GM23248 (cell line): ENCODE data around the gene CNN3. TPM values are rescaled to one million over a fixed set of nuclear protein-coding genes. Genes with fewer than 3 reads are reported as not detected.

Experiments used
- DNase-seq: peaks from one replicate; pipeline ENCODE4 v3.0.0-alpha.2; 2015
- H2AFZ ChIP-seq: fragments of 200-600 bp; sonication (generic); 2 replicates; pipeline ENCODE4 v1.6.1; 2016; ENCODE audit warnings: antibody characterized with exemption
- H3F3A ChIP-seq: fragments of 200-600 bp; sonication (generic); 2 replicates; pipeline ENCODE4 v1.6.1; 2016; ENCODE audit warnings: mild to moderate bottlenecking, antibody characterized with exemption, mixed run types; ENCODE audit not compliant: insufficient read depth
- H3K27ac ChIP-seq: fragments of 200-600 bp; sonication (generic); 2 replicates; pipeline ENCODE4 v1.5.1; 2016; ENCODE audit warnings: mild to moderate bottlenecking
- H3K27me3 ChIP-seq: fragments of 200-600 bp; sonication (generic); replicated peaks from 2 replicates; pipeline ENCODE4 v1.6.1; 2016; ENCODE audit warnings: mild to moderate bottlenecking; ENCODE audit not compliant: insufficient read depth
- H3K36me3 ChIP-seq: fragments of 200-600 bp; sonication (generic); 2 replicates; pipeline ENCODE4 v1.6.1; 2016; ENCODE audit warnings: low read depth, mild to moderate bottlenecking
- H3K4me1 ChIP-seq: fragments of 200-600 bp; sonication (generic); 2 replicates; pipeline ENCODE4 v1.6.1; 2016; ENCODE audit warnings: mild to moderate bottlenecking; ENCODE audit not compliant: insufficient read depth
- H3K4me2 ChIP-seq: fragments of 200-600 bp; sonication (generic); one replicate; pipeline ENCODE4 v1.6.1; 2016; ENCODE audit warnings: mild to moderate bottlenecking; ENCODE audit not compliant: unreplicated experiment
- H3K4me3 ChIP-seq: fragments of 200-600 bp; sonication (generic); 2 replicates; pipeline ENCODE4 v1.5.1; 2016; ENCODE audit warnings: mild to moderate bottlenecking
- H3K79me2 ChIP-seq: fragments of 200-600 bp; sonication (generic); 2 replicates; pipeline ENCODE4 v1.6.1; 2016; ENCODE audit warnings: mild to moderate bottlenecking; ENCODE audit not compliant: insufficient read depth
- H3K9ac ChIP-seq: fragments of 200-600 bp; sonication (generic); 2 replicates; pipeline ENCODE4 v1.6.1; 2016; ENCODE audit warnings: mild to moderate bottlenecking
- H3K9me2 ChIP-seq: fragments of 200-600 bp; sonication (generic); 2 replicates; pipeline ENCODE4 v1.6.1; 2016; ENCODE audit warnings: mixed run types, mild to moderate bottlenecking, moderate library complexity; ENCODE audit not compliant: insufficient read depth
- H3K9me3 ChIP-seq: fragments of 200-600 bp; sonication (generic); one replicate; pipeline ENCODE4 v1.6.1; 2017; ENCODE audit warnings: low read depth
- H4K20me1 ChIP-seq: fragments of 200-600 bp; sonication (generic); 2 replicates; pipeline ENCODE4 v1.6.0; 2016; ENCODE audit not compliant: insufficient read depth
- EZH2 ChIP-seq: fragments of 200-600 bp; sonication (generic); IDR thresholded peaks from 2 replicates; pipeline ENCODE4 v1.6.1; 2018; ENCODE audit warnings: antibody characterized with exemption, mild to moderate bottlenecking; ENCODE audit not compliant: insufficient read depth, poor library complexity, severe bottlenecking
- EZH2phosphoT487 ChIP-seq: fragments of 200-600 bp; sonication (generic); IDR thresholded peaks from 2 replicates; pipeline ENCODE4 v1.6.1; 2018; ENCODE audit warnings: antibody characterized with exemption, moderate library complexity, mild to moderate bottlenecking, low read depth; ENCODE audit not compliant: insufficient read depth
- WGBS, 2 experiments: methylation state at CpG; one replicate each; pipeline ENCODE4 v1.1.6; 2015 to 2017; ENCODE audit warnings: low lambda C conversion rate in 2 of 2, low coverage in 1 of 2; ENCODE audit errors: missing lambda C conversion rate in 2 of 2; 5-methylcytosine and 5-hydroxymethylcytosine counted together
- in situ Hi-C: fragments of 300-500 bp; cut with MboI; formaldehyde crosslinking; loops from 2 replicates; pipeline ENCODE4 v1.15.0; 2020
- polyA plus RNA-seq: library from polyadenylated mRNA; unstranded; fragments of >200 nt; fragmentation: Nextera tagmentation; extraction: Ambion mirVana; gene quantifications from 2 replicates; pipeline ENCODE4 v1.2.1, GENCODE V29; 2016
- total RNA-seq: library from RNA; depleted of rRNA; stranded (reverse); fragments of >200 nt; shearing (Covaris generic); gene quantifications from 2 replicates; pipeline ENCODE4 v1.2.3, GENCODE V29; 2014

CNN3 gene
- total and polyA plus RNA-seq, 2 experiments from 2014 or later: 213 to 359 TPM

DNA sequence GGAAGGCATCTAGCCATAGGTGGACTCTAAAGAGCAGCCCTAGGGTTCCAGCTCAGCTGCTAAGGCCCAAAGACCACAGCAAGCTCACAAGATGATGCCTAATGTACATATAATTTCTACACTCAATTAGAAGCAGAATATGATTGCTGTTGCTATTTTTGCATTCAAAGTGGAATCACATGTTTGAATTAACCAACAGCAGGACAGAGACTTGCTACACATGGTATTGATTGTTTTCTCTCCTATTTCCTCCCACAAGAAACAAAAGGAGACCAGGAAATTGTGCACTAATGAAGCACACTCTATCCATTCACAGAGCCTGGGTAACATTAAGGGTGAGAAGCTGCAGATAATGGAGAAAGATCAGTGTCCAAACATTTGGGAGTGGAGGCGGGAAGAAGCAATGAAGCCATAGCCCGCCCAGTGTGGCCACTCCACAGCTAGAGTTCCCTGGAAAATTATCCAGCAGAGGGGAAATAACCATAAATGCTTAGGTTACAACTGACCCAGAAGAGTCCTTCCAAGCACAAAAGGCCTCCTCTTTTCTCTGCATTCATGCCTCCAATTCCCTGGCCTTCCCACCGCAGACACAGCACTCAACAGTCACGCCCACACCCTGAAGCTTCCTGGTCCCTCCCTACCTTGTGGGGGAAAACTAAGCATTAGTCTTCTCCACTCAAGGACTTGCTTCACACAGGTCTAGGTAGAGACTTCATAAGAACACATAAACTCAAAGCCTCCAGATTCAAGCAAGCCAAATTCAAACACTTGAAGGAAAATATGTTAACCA is 7.5 kb downstream of the CNN3 start:
- H3K4me2 ChIP-seq: peak overlapping the region; percentile 29
- no peaks in the 10 kb centered on the region for H3K36me3 ChIP-seq
- no peaks in the 10 kb centered on the region for H3K9me3 ChIP-seq
- TF ChIP-seq EZH2 (no peak), EZH2phosphoT487 (no peak)
- WGBS, 2 experiments: 20 to 27% methylated on average over 4 of the region's 4 CpGs
- H4K20me1 ChIP-seq: peaks cover 4% of the 10 kb centered on the region
- no peaks in the 10 kb centered on the region for H3K27me3 ChIP-seq
- H3K27ac ChIP-seq: peak overlapping the region; percentile 25
- H3K9ac ChIP-seq: 0 out of 2 replicates have a peak overlapping the region, but pooled peaks have one; percentile 0
- peaks cover 55% of the 10 kb centered on the region for H3F3A ChIP-seq
- H3K9me2 ChIP-seq: no peaks in the 10 kb centered on the region
- H3K79me2 ChIP-seq: peaks cover 100% of the 10 kb centered on the region
- peaks cover 63% of the 10 kb centered on the region for H3K4me1 ChIP-seq
- 0 out of 2 replicates have a peak overlapping the region, but pooled peaks have one; percentile 8 for H3K4me3 ChIP-seq
- in situ Hi-C loops: loop anchor here (5.0 kb wide), 1 partner anchor 57 kb away; no protein-coding TSS in a partner anchor
- no peak overlapping the region for H2AFZ ChIP-seq
- peak; percentile 51 for DNase-seq

GRCh38 chr1:94917251-94917650 is 9.7 kb downstream of the CNN3 start:
- Histone ChIP-seq H3K79me2 (peaks cover 100% of the 10 kb centered on the region), H3K4me2 (no peak overlapping the region), H3K4me1 (peaks cover 58% of the 10 kb centered on the region), H3K9ac (no peak overlapping the region), H3K9me3 (no peaks in the 10 kb centered on the region), H3K36me3 (no peaks in the 10 kb centered on the region), H3K27ac (no peak overlapping the region), H3K4me3 (no peak overlapping the region), H2AFZ (no peak overlapping the region), H4K20me1 (peaks cover 9% of the 10 kb centered on the region), H3K27me3 (no peaks in the 10 kb centered on the region), H3K9me2 (no peaks in the 10 kb centered on the region), H3F3A (peaks cover 43% of the 10 kb centered on the region; the same call in 1 of the 2 replicates)
- in situ Hi-C loops: no loop called here
- TF ChIP-seq EZH2 (no peak), EZH2phosphoT487 (no peak)
- WGBS, 2 experiments: 81% methylated on average over 6 of the region's 6 CpGs
- peak; percentile 47 for DNase-seq

DNA sequence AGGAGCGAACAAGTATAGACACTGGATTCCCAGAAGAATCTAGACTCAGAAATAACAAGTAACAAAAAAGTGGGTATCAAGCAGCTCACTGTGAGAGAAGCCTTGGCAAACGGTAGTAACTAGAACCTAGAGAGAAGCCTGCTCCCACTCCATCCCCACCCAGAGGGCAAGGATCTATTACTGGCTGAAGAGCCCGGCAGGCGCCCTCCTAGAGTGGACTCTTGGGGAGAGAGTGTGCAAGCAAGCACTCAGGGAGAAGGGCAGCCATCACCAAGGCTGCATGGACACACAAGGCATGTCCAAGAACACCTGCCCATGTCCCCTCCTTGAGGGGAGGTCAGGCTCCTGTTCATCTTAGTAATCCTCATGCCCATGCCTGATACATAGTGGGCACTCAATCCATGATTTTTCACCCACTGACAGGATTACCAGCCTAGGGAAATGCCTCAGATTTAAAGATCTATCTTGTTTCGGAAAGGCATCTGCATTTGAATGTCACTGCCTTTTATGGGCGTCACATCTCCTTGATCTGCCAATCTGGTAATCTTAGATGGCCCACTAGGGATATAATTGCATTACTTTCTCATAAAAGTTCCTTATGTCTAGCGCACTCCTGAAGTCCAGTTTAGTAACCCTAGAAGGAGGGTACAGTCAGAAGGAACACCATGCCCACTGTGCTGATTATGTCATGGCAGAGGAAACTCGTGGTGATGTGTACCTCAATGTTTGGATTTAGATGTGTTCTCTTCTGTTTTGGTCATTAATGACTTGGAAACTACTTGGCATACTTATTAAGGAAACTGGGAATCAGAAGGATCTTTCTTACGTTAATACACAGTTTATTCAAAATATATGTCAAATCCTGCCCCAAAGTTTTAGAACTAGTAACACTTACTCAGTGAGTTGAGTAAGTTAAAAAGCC is 14.4 kb downstream of the CNN3 start:
- no peak overlapping the region for H3K9ac ChIP-seq
- H3K4me1 ChIP-seq: peaks cover 17% of the 10 kb centered on the region
- peaks cover 100% of the 10 kb centered on the region for H3K79me2 ChIP-seq
- no peak overlapping the region for H2AFZ ChIP-seq
- peaks cover 23% of the 10 kb centered on the region for H4K20me1 ChIP-seq
- H3K9me2 ChIP-seq: no peaks in the 10 kb centered on the region
- H3K4me3 ChIP-seq: no peak overlapping the region
- WGBS, 2 experiments: 68% methylated on average over 9 of the region's 9 CpGs
- H3K4me2 ChIP-seq: no peak overlapping the region
- TF ChIP-seq EZH2phosphoT487: no peak
- no peak for TF ChIP-seq EZH2
- H3F3A ChIP-seq: peaks cover 11% of the 10 kb centered on the region; the same call in 1 of the 2 replicates
- peak overlapping the region; percentile 12; the same call in 1 of the 2 replicates for H3K27ac ChIP-seq
- no peaks in the 10 kb centered on the region for H3K27me3 ChIP-seq
- DNase-seq: peak; percentile 28
- H3K9me3 ChIP-seq: no peaks in the 10 kb centered on the region
- no peaks in the 10 kb centered on the region for H3K36me3 ChIP-seq
- in situ Hi-C loops: no loop called here

GRCh38 chr1:94909486-94909885 is 17.4 kb downstream of the CNN3 start:
- H3K4me2 ChIP-seq: no peak overlapping the region
- no peaks in the 10 kb centered on the region for H3K9me2 ChIP-seq
- H3K36me3 ChIP-seq: no peaks in the 10 kb centered on the region
- peaks cover 100% of the 10 kb centered on the region for H3K79me2 ChIP-seq
- H2AFZ ChIP-seq: no peak overlapping the region
- DNase-seq: no peak
- H3K27ac ChIP-seq: no peak overlapping the region
- no peak overlapping the region for H3K4me3 ChIP-seq
- peaks cover 9% of the 10 kb centered on the region; the same call in 1 of the 2 replicates for H3F3A ChIP-seq
- H4K20me1 ChIP-seq: peaks cover 23% of the 10 kb centered on the region; the same call in 1 of the 2 replicates
- peaks cover 22% of the 10 kb centered on the region for H3K4me1 ChIP-seq
- in situ Hi-C loops: no loop called here
- no peak for TF ChIP-seq EZH2phosphoT487
- no peak for TF ChIP-seq EZH2
- no peaks in the 10 kb centered on the region for H3K9me3 ChIP-seq
- H3K27me3 ChIP-seq: no peaks in the 10 kb centered on the region
- WGBS, 2 experiments: 86 to 88% methylated on average over 6 of the region's 6 CpGs
- H3K9ac ChIP-seq: no peak overlapping the region
